ENCODE results near the gene HOXA9. TPM values are rescaled to one million over a fixed set of nuclear protein-coding genes. Genes with fewer than 3 reads are reported as not detected.

The HOXA9 gene
- total and polyA plus RNA-seq, 2 of the 8 experiments (the other 6 are each of a cell fraction or from before 2014, with no cell fraction given), result not detected

DNA sequence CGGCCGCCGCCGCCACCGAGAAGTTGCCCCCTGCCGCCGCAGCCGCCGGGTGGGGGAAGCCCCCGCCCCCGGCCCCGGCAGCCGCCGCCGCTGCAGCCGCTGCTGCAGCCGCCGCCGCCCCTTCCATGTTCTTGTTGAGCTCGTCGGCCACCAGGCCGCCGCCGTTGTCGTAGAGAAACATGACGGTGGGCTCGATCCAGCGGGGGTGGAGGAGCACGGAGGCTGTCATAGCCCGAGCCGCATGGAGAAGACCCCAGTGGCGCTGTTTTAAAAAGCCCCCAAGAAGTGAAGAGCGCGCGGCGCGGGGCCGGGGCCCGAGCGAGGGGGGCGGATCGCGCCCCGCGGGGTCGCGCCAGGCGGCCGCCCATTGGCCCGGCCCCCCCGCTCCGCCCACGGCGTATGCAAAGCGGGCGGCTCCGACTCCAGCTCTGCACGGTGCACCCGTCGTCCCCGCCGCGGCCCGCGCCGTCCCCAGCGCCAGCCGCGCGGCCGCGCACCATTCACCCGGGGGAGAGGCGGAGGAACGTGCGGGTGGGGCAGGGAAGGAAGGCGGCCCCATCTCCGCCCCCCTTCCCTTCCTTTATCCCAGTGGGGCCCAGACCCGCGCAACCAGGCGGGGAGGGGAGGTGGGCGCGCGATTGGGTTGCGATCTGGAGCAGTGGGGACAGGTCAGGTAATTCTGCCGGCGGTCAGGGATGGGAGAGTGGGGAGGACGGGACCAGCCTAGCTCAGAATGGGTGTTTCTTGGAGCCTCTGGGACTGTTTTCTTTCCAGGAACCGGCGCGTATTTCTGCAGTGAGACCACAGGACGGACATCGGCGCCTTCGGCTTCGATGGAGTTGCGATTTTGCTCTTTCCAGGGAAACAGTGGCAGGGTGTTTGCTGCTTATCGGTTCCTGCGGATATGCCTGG, 34.8 kb upstream of the HOXA9 start, which contains the start of gene HOXA13 (continued):
- TF ChIP-seq CHD1 (IDR thresholded peaks at IDR 0.05; ENCODE audit: low read depth, low read length) (no peak), KDM1A (IDR thresholded peaks at IDR 0.05; ENCODE audit: borderline replicate concordance, low read length) (no peak), ATF2 (IDR thresholded peaks at IDR 0.05; ENCODE audit: low read length) (no peak), CTBP2 (IDR thresholded peaks at IDR 0.05; ENCODE audit: borderline replicate concordance, insufficient read depth, insufficient read length, low read length) (no peak), KDM4A (IDR thresholded peaks at IDR 0.05; ENCODE audit: low read depth, low read length, severe bottlenecking) (peak; percentile 48), BCL11A (IDR thresholded peaks at IDR 0.05; ENCODE audit: low read depth in 2 of 2, low read length in 2 of 2) (no peak), KDM5A (IDR thresholded peaks at IDR 0.05; ENCODE audit: low read length) (no peak), BRCA1 (IDR thresholded peaks at IDR 0.05; ENCODE audit: low read depth, low read length) (no peak), HDAC2 (IDR thresholded peaks at IDR 0.05; ENCODE audit: borderline replicate concordance in 1 of 2, low read depth in 2 of 2, low read length in 2 of 2) (0 out of 4 replicates have a peak, but pooled peaks of 1 of the 2 experiments have one; percentile 25), ASH2L (IDR thresholded peaks at IDR 0.05; ENCODE audit: low read length) (peak; percentile 23), CREB1 (IDR thresholded peaks at IDR 0.05) (no peak), CHD2 (IDR thresholded peaks at IDR 0.05; ENCODE audit: low read length) (no peak), SUZ12 (IDR thresholded peaks at IDR 0.05; ENCODE audit: low read length) (peak; percentile 89; the same call in 1 of the 2 replicates), FOSL1 (IDR thresholded peaks at IDR 0.05; ENCODE audit: insufficient read depth, low read depth, low read length) (no peak), TBP (IDR thresholded peaks at IDR 0.05; ENCODE audit: low read depth, low read length) (no peak), SIX5 (IDR thresholded peaks at IDR 0.05; ENCODE audit: low read depth, low read length) (no peak), ATF3 (IDR thresholded peaks at IDR 0.05; ENCODE audit: insufficient read depth, low read depth, low read length) (no peak), HDAC6 (IDR thresholded peaks at IDR 0.05; ENCODE audit: low read depth, low read length) (no peak)
- TF ChIP-seq, protein P1, sequence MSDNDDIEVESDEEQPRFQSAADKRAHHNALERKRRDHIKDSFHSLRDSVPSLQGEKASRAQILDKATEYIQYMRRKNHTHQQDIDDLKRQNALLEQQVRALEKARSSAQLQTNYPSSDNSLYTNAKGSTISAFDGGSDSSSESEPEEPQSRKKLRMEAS (IDR thresholded peaks at IDR 0.05), result no peak

Data from H1 (cell line).